Ecto neural progenitor cell (in vitro differentiated cells): ENCODE results near the gene LILRA1.
"Not testable (repeated sequence)": the region's sequence is repeated elsewhere in the genome, so short reads cannot be mapped to it uniquely, and the experiment has no call there.

Experiments
- DNase-seq: peaks from one replicate; pipeline ENCODE4 v3.0.0-alpha.2; 2018; ENCODE audit warnings: low spot score

LILRA1 gene

GRCh38 chr19:54593445-54593844 lies at the start of gene LILRA1:
TSS of gene LILRA1 (plus strand) at chr19:54593632. CDS start at chr19:54594245, 613 bp downstream.
- DNase-seq: not testable (repeated sequence)

- DNase-seq: no peak
Measured at GRCh38 chr19:54548806-54549205, 44.6 kb upstream of the LILRA1 start.

- no peak for DNase-seq
Measured at GRCh38 chr19:54549224-54549623, 44.2 kb upstream of the LILRA1 start.

- no peak for DNase-seq
Measured at GRCh38 chr19:54551293-54551692, 42.1 kb upstream of the LILRA1 start.

DNA sequence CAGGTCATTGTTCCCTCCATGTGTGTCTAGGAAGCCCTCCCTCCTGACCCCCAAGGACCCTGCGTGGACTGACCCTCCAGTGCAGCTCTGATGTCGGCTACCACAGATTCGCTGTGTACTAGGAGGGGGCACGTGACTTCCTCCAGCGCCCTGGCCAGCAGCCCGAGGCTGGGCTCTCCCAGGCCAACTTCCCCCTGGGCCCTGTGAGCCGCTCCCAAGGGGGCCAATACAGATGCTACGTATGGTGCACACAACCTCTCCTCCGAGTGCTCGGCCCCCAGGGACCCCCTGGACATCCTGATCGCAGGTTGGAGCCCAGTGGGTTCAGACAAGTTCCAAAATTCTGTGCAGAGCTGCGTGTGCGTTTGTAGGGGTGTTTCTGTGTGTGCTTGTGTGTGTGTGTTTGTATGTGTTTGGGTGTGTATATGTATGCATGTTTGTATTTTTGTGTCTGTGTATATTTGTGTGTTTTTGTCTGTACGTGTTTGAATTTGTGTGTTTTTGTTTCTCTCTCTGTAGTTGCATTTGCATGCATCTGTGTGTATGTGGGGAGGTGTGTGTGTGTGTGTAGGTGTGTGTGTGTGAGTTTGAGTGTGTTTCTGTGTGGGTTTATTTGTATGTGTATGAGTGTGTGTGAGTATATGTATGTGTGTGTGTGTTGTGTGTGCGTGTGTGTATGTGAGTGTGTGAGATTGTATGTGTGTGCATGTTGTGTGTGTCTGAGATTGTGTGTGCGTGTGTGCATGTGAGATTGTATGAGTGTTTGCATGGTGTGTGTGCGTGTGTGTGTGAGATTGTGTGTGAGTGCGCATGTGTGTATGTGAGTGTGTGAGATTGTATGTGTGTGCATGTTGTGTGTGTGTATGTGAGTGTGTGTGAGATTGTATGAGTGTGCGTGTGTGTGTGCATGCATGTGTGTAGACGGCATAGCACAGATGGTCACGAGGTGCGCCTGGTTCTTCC lies 41.2 kb upstream of the LILRA1 start:
- no peak for DNase-seq

DNA sequence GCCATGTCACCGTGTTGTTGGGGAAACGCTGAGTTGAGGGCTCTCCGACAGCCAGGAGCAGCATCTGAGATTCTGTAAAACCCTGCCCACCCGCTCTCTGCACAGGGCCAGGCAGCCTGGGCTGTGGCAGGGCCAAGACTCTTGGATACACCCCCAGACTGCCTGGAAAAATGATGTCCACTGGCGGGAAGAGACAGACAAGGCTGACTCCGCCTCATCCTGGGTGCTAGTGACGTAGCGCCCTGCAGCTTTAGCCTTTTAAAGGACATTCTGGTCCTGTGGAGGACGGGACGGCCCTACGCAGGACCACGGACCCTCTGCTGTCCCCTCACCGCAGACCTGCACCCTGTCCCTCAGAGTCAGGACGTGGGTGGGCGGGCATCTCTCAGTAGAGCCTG lies 40.5 kb upstream of the LILRA1 start:
- DNase-seq: no peak

DNA sequence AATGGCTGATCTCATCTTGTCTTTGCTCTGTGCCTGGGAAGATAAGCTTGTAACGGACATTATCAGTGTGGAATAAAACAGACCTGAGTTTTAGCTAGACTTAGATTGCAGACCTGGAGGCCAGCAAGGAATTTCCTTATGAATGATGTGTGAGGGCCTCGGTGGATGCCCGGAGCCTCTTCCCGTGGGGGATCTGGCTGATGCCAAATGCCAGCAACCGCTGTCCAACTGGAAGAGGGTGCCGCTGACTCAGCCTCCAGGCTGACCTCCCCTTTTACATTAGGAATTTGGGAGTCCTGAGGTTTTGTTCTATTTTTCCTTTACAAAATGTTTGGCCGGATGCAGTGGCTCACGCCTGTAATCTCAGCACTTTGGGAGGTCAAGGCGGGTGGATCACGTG lies 39.4 kb upstream of the LILRA1 start:
- DNase-seq: no peak

DNA sequence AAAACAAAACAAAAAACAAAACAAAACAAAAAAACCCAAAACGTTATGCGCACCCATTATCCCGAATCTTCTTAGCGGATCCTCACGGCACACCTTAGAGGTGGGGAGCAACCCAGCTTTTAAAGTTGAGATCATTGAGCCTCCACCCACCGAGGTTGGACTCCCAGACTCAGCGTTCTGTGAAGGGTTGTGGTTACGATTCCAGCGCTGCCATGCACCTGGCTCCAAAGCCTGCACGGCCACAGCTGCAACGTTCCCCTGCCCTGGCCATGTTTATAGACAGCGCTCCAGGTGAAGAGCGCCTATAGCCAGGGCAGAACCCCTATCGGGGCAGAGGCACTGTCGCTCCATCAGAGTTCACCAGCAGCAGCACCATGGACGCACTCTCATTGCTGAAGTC lies 38.5 kb upstream of the LILRA1 start:
- no peak for DNase-seq

DNA sequence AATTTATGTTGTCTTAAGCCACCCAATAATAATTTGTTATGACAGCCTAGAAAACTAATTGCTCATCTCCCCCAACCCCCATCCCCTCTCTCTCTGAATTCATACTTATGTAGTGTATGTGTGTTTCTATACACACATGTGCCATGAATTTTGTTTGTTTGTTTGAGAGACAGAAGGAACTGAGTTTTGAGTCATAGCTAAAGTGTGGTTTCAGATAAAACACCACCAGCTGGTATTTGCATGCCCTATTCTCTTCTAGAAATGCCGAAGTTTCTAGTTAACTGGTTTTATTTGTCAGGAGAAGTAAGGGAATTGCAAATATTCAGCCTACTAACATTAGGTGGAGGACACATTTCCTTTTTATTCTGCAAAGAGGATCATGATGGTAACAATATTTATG lies 37.2 kb upstream of the LILRA1 start:
- DNase-seq: no peak

DNA sequence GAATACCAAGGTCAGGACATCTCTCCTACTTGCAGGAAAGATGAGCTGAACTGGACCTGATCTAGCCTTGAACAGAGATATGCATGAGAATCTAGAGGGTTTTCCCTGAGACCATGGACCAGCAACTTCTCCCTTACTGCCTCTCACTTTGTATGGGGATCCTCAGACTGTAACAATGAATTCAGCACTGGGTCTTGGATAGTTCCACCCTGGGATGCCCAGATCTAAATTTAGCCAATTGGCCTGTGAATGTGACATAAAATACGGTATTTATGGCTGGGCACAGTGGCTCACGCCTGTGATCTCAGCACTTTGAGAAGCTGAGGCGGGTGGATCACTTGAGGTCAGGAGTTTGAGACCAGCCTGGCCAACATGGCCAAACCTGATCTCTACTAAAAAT lies 35.1 kb upstream of the LILRA1 start:
- no peak for DNase-seq

GRCh38 chr19:54560881-54561385 lies 32.5 kb upstream of the LILRA1 start:
- no peak for DNase-seq

DNA sequence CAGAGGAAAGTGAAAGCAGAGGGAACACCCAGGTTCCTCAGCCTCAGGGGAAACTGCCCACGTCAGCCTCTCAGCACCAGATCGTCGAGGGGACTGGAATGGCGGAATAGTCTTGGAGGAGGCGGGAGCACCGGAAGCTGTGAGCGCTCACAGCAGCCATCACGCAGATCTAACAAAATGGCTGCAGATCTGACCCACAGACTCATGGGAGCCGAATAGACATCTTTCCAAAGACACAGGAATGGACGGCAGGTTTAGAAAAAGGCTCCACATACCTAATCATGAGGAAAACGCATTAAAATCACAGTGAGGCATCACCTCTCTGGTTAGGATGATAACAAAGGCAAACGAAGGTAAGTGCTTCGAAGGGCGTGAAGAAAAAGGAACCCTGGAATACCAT lies 31.6 kb upstream of the LILRA1 start:
- no peak for DNase-seq

DNA sequence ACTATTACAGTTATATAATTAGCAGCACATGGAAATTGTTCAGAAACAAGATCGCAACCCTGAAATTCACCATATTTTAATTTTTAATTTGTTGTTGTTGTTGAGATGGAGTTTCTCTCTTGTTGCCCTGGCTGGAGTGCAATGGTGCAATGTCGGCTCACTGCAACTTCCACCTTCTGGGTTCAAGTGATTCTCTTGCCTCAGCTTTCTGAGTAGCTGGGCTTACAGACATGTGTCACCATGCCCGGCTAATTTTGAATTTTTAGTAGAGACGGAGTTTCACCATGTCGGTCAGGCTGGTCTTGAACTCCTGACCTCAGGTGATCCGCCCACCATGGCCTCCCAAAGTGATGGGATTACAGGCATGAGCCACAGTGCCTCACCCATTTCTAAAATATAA lies 30.2 kb upstream of the LILRA1 start:
- not testable (repeated sequence) for DNase-seq

DNA sequence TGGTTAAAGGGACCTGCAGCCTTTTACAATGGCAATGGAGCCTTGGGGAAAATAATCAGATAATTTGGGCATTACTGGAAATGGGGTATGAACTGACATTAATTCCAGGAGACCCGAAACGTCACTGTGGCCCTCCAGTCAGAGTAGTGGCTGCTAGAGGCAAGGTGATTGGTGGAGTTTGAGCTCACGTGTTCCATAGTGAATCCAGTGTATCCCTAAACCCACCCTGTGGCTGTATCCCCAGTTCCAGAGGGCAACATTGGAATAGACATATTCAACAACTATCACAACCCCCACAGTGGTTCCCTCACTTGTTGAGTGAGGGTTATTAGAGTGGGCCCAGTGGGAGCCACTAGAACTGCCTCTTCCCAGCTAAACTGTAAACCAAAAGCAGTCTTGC lies 23.1 kb upstream of the LILRA1 start:
- DNase-seq: no peak

GRCh38 chr19:54571715-54572615 lies 21.5 kb upstream of the LILRA1 start:
- DNase-seq: not testable (repeated sequence)

DNA sequence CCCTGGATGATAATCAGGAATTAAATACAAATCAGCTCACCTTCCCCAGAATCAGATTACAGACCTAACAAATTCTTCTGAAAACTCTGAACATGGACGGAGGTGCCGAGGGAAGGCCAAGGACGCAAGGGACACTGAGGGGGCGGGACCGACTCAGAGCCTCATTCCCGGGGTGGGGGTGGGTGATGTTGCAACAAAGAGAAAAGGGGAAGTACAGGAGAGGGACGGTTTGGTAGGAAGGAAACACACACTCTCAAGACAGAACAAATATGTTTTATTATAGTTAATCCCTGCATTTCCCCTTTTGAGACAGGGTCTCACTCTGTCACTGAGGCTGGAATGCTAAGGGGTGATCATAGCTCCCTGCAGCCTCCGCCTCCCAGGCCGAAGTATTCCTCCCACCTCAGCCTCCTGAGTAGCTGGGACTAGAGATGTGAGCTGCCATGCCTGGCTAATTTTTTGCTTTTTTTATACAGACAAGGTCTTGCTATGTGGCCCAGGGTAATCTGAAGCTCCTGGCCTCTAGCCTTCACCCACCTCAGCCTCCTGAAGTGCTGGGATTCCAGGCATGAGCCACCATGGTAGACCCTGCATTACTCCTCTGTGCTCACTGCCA lies 20.6 kb upstream of the LILRA1 start:
- no peak for DNase-seq

DNA sequence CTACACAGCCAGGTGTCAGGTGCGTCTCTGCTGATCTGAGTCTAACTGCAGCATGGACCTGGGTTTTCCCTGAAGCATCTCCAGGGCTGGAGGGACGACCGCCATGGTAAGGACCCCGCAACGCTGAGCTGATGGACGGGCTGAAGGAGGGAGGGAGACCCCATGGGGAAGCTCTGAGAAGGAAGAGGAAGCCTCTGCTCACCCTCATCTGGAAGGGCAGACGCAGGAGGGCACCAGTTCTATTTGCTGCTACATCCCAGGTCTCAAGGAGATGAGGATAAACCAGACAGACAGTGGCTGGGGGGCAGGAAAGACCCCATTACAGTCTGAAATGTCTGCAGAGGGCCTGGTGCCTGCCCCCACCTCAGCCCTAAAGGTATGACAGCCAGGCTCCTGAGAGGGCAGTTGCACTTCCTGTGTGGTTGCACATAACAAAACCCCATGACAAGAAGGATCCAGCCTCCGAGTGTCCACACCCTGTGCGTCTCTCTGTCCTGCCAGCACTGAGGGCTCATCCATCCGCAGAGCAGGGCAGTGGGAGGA lies 20.0 kb upstream of the LILRA1 start, which contains the start of gene LILRA2:
Gene LILRA2, plus strand, starts transcription at position 461 of the 543 bp plus-strand sequence. CDS start 89 bp downstream, outside the sequence.
- DNase-seq: no peak

GRCh38 chr19:54574051-54574450 lies 19.4 kb upstream of the LILRA1 start:
- DNase-seq: no peak

DNA sequence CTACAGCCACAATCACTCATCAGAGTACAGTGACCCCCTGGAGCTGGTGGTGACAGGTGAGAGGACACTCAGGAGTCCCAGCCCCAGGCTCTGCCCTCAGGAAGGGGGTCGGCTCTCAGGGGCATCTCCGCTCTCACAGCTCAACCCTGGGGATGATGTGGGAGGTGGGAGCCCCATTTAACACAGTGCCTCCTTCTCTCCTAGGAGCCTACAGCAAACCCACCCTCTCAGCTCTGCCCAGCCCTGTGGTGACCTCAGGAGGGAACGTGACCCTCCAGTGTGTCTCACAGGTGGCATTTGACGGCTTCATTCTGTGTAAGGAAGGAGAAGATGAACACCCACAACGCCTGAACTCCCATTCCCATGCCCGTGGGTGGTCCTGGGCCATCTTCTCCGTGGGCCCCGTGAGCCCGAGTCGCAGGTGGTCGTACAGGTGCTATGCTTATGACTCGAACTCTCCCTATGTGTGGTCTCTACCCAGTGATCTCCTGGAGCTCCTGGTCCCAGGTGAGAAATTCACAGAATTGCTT lies 18.8 kb upstream of the LILRA1 start:
- DNase-seq: no peak

DNA sequence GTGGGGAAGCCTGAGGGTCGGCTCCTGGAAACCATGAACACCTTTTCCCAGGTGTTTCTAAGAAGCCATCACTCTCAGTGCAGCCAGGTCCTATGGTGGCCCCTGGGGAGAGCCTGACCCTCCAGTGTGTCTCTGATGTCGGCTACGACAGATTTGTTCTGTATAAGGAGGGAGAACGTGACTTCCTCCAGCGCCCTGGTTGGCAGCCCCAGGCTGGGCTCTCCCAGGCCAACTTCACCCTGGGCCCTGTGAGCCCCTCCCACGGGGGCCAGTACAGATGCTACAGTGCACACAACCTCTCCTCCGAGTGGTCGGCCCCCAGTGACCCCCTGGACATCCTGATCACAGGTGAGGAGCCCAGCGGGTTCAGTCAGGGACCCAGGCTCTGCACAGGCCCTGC lies 18.2 kb upstream of the LILRA1 start:
- not testable (repeated sequence) for DNase-seq

- no peak for DNase-seq
Measured at GRCh38 chr19:54576411-54576976, 16.9 kb upstream of the LILRA1 start.
